H9 (cell line): ENCODE data around the gene AKT1S1. TPM values are rescaled to one million over a fixed set of nuclear protein-coding genes. Genes with fewer than 3 reads are reported as not detected.

Experiments
- DNase-seq: peaks from one replicate; pipeline ENCODE4 v3.0.0-alpha.2; 2017
- H2AFZ ChIP-seq: one replicate; pipeline ENCODE4 v1.6.1; 2013; ENCODE audit warnings: mild to moderate bottlenecking, low read length, control low read depth, moderate library complexity
- H2AK5ac ChIP-seq: 2 replicates; pipeline ENCODE4 v1.6.1; 2013; ENCODE audit warnings: low read length, control low read depth, mixed read lengths; ENCODE audit not compliant: insufficient read length
- H2BK120ac ChIP-seq: one replicate; pipeline ENCODE4 v1.6.1; 2013; ENCODE audit warnings: low read depth, mild to moderate bottlenecking, low read length, control low read depth, inconsistent platforms; ENCODE audit not compliant: poor library complexity, severe bottlenecking
- H2BK12ac ChIP-seq: 2 replicates; pipeline ENCODE4 v1.6.1; 2013; ENCODE audit warnings: low read length, control low read depth, mixed read lengths, low read depth; ENCODE audit not compliant: insufficient read length
- H2BK15ac ChIP-seq: 2 replicates; pipeline ENCODE4 v1.6.1; 2013; ENCODE audit warnings: low read depth, low read length, control low read depth
- H2BK20ac ChIP-seq: one replicate; pipeline ENCODE4 v1.6.1; 2013; ENCODE audit warnings: low read depth, mild to moderate bottlenecking, low read length, control low read depth, inconsistent platforms; ENCODE audit not compliant: poor library complexity, severe bottlenecking
- H2BK5ac ChIP-seq: 2 replicates; pipeline ENCODE4 v1.6.1; 2013; ENCODE audit warnings: low read length, control low read depth, mixed read lengths; ENCODE audit not compliant: insufficient read length
- H3K14ac ChIP-seq: 2 replicates; pipeline ENCODE4 v1.6.1; 2013; ENCODE audit warnings: low read length, control low read depth; ENCODE audit not compliant: insufficient read depth
- H3K18ac ChIP-seq: 2 replicates; pipeline ENCODE4 v1.6.1; 2013; ENCODE audit warnings: low read depth, mild to moderate bottlenecking, mixed read lengths, low read length, control low read depth; ENCODE audit not compliant: insufficient read length
- H3K23ac ChIP-seq: 2 replicates; pipeline ENCODE4 v1.6.1; 2013; ENCODE audit warnings: low read length, control low read depth, mixed read lengths, low read depth; ENCODE audit not compliant: insufficient read length
- H3K23me2 ChIP-seq: 2 replicates; pipeline ENCODE4 v1.6.1; 2013; ENCODE audit warnings: low read depth, mild to moderate bottlenecking, mixed read lengths, low read length, control low read depth; ENCODE audit not compliant: insufficient read length, poor library complexity, severe bottlenecking
- H3K27ac ChIP-seq: 2 replicates; pipeline ENCODE4 v1.5.1; 2013; ENCODE audit warnings: low read length, control low read depth, mixed read lengths, low read depth; ENCODE audit not compliant: insufficient read length
- H3K27me3 ChIP-seq: 2 replicates; pipeline ENCODE4 v1.6.1; 2013; ENCODE audit warnings: low read length, control low read depth, inconsistent platforms; ENCODE audit not compliant: insufficient read depth
- H3K4ac ChIP-seq: 2 replicates; pipeline ENCODE4 v1.6.1; 2013; ENCODE audit warnings: low read depth, mild to moderate bottlenecking, control low read depth, inconsistent platforms, low read length, moderate library complexity
- H3K4me1 ChIP-seq: 2 replicates; pipeline ENCODE4 v1.6.1; 2013; ENCODE audit warnings: low read length, control low read depth, inconsistent platforms; ENCODE audit not compliant: insufficient read depth
- H3K4me2 ChIP-seq: 2 replicates; pipeline ENCODE4 v1.6.1; 2013; ENCODE audit warnings: low read length, control low read depth, mixed read lengths; ENCODE audit not compliant: insufficient read length, insufficient read depth
- H3K56ac ChIP-seq: 2 replicates; pipeline ENCODE4 v1.6.1; 2013; ENCODE audit warnings: low read depth, mild to moderate bottlenecking, mixed read lengths, low read length, control low read depth; ENCODE audit not compliant: insufficient read length
- H3K79me1 ChIP-seq: 2 replicates; pipeline ENCODE4 v1.6.1; 2013; ENCODE audit warnings: low read depth, mild to moderate bottlenecking, moderate library complexity, low read length, control low read depth, inconsistent platforms; ENCODE audit not compliant: insufficient read depth, poor library complexity, severe bottlenecking
- H3K79me2 ChIP-seq: 2 replicates; pipeline ENCODE4 v1.6.1; 2013; ENCODE audit warnings: low read length, control low read depth, inconsistent platforms; ENCODE audit not compliant: insufficient read depth
- H3K9ac ChIP-seq: 2 replicates; pipeline ENCODE4 v1.6.1; 2013; ENCODE audit warnings: low read length, control low read depth, mixed read lengths; ENCODE audit not compliant: insufficient read length; ENCODE audit errors: extremely low read depth
- H3K9me3 ChIP-seq: one replicate; pipeline ENCODE4 v1.6.1; 2013; ENCODE audit warnings: low read depth, low read length, inconsistent platforms; ENCODE audit not compliant: control insufficient read depth
- H3T11ph ChIP-seq: one replicate; pipeline ENCODE4 v1.6.1; 2013; ENCODE audit warnings: mild to moderate bottlenecking, low read length, control low read depth, inconsistent platforms
- H4K20me1 ChIP-seq: one replicate; pipeline ENCODE4 v1.6.1; 2013; ENCODE audit not compliant: control insufficient read depth, insufficient read length, insufficient read depth
- H4K5ac ChIP-seq: 2 replicates; pipeline ENCODE4 v1.6.1; 2013; ENCODE audit warnings: low read depth, mild to moderate bottlenecking, mixed read lengths, low read length, control low read depth; ENCODE audit not compliant: insufficient read length
- H4K8ac ChIP-seq: replicated peaks from 2 replicates; pipeline ENCODE4 v1.6.1; 2013; ENCODE audit warnings: low read length, control low read depth, mixed read lengths, low read depth; ENCODE audit not compliant: insufficient read length
- H4K91ac ChIP-seq: 2 replicates; pipeline ENCODE4 v1.6.1; 2013; ENCODE audit warnings: low read depth, mild to moderate bottlenecking, moderate library complexity, mixed read lengths, low read length, control low read depth; ENCODE audit not compliant: insufficient read length
- H3K27ac Mint-ChIP-seq, 3 experiments: 2 replicates in 2 of 3; 3 replicates in 1 of 3; pipeline ENCODE4 v1.8.0; 2020 to 2021; ENCODE audit warnings: mixed read lengths in 3 of 3, mild to moderate bottlenecking in 1 of 3, moderate library complexity in 1 of 3
- H3K27me3 Mint-ChIP-seq: 2 replicates; pipeline ENCODE4 v1.8.0; 2021; ENCODE audit warnings: low read depth, mild to moderate bottlenecking, moderate library complexity, mixed read lengths
- H3K36me3 Mint-ChIP-seq, 3 experiments: 2 replicates in 2 of 3; 3 replicates in 1 of 3; pipeline ENCODE4 v1.8.0; 2020 to 2021; ENCODE audit warnings: low read depth in 3 of 3, mixed read lengths in 3 of 3; ENCODE audit not compliant: insufficient read depth in 1 of 3
- H3K4me1 Mint-ChIP-seq, 2 experiments: 2 replicates each; pipeline ENCODE4 v1.8.0; 2020; ENCODE audit warnings: mixed read lengths in 2 of 2
- H3K4me3 Mint-ChIP-seq, 2 experiments: 2 replicates in 1 of 2; 3 replicates in 1 of 2; pipeline ENCODE4 v1.8.0; 2020 to 2021; ENCODE audit warnings: mild to moderate bottlenecking in 2 of 2, mixed read lengths in 2 of 2, moderate library complexity in 1 of 2
- H3K9me3 Mint-ChIP-seq, 2 experiments: 2 replicates in 1 of 2; 3 replicates in 1 of 2; pipeline ENCODE4 v1.8.0; 2020; ENCODE audit warnings: mild to moderate bottlenecking in 2 of 2, mixed read lengths in 2 of 2, moderate library complexity in 1 of 2
- CTCF ChIP-seq: fragments of 200-600 bp; sonication (generic); conservative IDR thresholded peaks from 3 replicates; pipeline ENCODE4 v1.8.0; 2021; ENCODE audit warnings: antibody characterized with exemption, mild to moderate bottlenecking
- WGBS: extraction: QIAGEN DNeasy Blood & Tissue Kit; methylation state at CpG from one replicate; pipeline ENCODE4 v1.1.7; 2013; ENCODE audit warnings: missing lambda C conversion rate, low lambda C conversion rate, mixed read lengths; ENCODE audit not compliant: insufficient read length; ENCODE audit errors: extremely low coverage; 5-methylcytosine and 5-hydroxymethylcytosine counted together
- total RNA-seq: library from RNA; stranded (reverse); gene quantifications from 2 replicates; pipeline ENCODE4 v1.2.1, GENCODE V29; 2021

AKT1S1 gene
- total RNA-seq, 1 experiment from 2014 or later, result 43.5 TPM

GRCh38 chr19:49845414-49845813, 31.7 kb downstream of the AKT1S1 start:
- Histone ChIP-seq H3K23me2 (peaks cover 4% of the 10 kb centered on the region), H3K4me1 (no peaks in the 10 kb centered on the region; the same call in 1 of the 2 replicates), H3K23ac (no peak overlapping the region), H4K8ac (no peak overlapping the region), H2AFZ (no peak overlapping the region), H3K56ac (no peak overlapping the region), H4K91ac (no peak overlapping the region), H2BK20ac (no peak overlapping the region), H4K5ac (no peak overlapping the region), H3T11ph (no peak overlapping the region), H2BK12ac (no peak overlapping the region), H4K20me1 (no peaks in the 10 kb centered on the region), H3K79me1 (no peaks in the 10 kb centered on the region), H2BK120ac (no peak overlapping the region), H3K9me3 (no peaks in the 10 kb centered on the region), H2BK5ac (no peak overlapping the region), H3K27ac (no peak overlapping the region), H3K4ac (no peak overlapping the region), H2BK15ac (no peak overlapping the region), H3K79me2 (no peaks in the 10 kb centered on the region), H3K14ac (no peak overlapping the region), H2AK5ac (no peak overlapping the region), H3K27me3 (no peaks in the 10 kb centered on the region), H3K18ac (no peak overlapping the region), H3K4me2 (no peak overlapping the region), H3K9ac (no peak overlapping the region)
- no peak for TF ChIP-seq CTCF
- Mint-ChIP-seq H3K36me3 (peaks cover 18 to 23% (median 18%) of the 10 kb centered on the region in 3 experiments), H3K27ac (no peak overlapping the region), H3K9me3 (peaks cover 0 to 4% of the 10 kb centered on the region in 2 experiments; a peak in 2 of 5 replicates), H3K4me1 (peaks cover 10 to 11% of the 10 kb centered on the region in 2 experiments), H3K27me3 (peaks cover 1% of the 10 kb centered on the region), H3K4me3 (no peak overlapping the region)
- DNase-seq, result no peak
- WGBS, result no CpG with 5 or more reads among the region's 3 CpGs
